Measurements from ENCODE around the gene HM13. TPM values are rescaled to one million over a fixed set of nuclear protein-coding genes. Genes with fewer than 3 reads are reported as not detected.
A peak's percentile ranks its signal among the peaks of the same experiment; 100 is the strongest.

The HM13 gene
- total RNA-seq, 2 donors from 2014 or later: 71.6 to 76.7 TPM

DNA sequence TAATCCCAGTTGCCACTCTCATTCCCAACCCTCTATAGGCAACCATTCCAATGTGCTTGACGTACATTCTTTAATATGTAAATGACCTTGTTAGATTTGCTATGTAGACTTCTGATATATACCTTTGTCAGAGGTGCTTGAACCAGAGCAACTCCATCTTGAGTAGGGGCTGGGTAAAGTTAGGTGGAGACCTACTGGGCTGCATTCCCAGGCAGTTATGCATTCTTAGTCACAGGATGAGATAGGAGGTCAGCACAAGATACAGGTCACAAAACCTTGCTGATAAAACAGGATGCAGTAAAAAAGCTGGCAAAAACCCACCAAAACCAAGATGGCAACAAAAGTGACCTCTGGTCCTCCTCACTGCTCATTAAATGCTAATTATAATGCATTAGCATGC, 8.3 kb upstream of the HM13 start:
- DNase-seq (ENCODE audit: low spot score) (no peak), ATAC-seq (ENCODE audit: insufficient number of reproducible peaks, low FRiP score, low read depth) (no peak)
- H3K27ac ChIP-seq: no peak overlapping the region
- H3K9me3 ChIP-seq: no peaks in the 10 kb centered on the region
- H3K4me1 ChIP-seq (ENCODE audit: control insufficient read depth in 1 of 2, low read depth in 2 of 2): no peaks in the 10 kb centered on the region
- TF ChIP-seq CTCF (IDR thresholded peaks at IDR 0.05): no peak
- no peak overlapping the region for H3K4me3 ChIP-seq
- H3K36me3 ChIP-seq: no peaks in the 10 kb centered on the region
- no peaks in the 10 kb centered on the region for H3K27me3 ChIP-seq (replicated peaks; ENCODE audit: insufficient read depth)

- Histone ChIP-seq H3K9me3 (no peaks in the 10 kb centered on the region), H3K4me1 (ENCODE audit: control insufficient read depth in 1 of 2, low read depth in 2 of 2) (no peaks in the 10 kb centered on the region), H3K36me3 (no peaks in the 10 kb centered on the region), H3K27me3 (replicated peaks; ENCODE audit: insufficient read depth) (no peaks in the 10 kb centered on the region), H3K27ac (no peak overlapping the region), H3K4me3 (no peak overlapping the region)
- TF ChIP-seq CTCF (IDR thresholded peaks at IDR 0.05): no peak
- ATAC-seq (ENCODE audit: insufficient number of reproducible peaks, low FRiP score, low read depth) (no peak), DNase-seq (ENCODE audit: low spot score) (no peak)
Measured at GRCh38 chr20:31508517-31509244, 5.6 kb upstream of the HM13 start.

GRCh38 chr20:31515072-31515774, 981 bp downstream of the HM13 start:
- peaks cover 25 to 32% of the 10 kb centered on the region in 2 donors for H3K4me1 ChIP-seq (ENCODE audit: control insufficient read depth in 1 of 2, low read depth in 2 of 2)
- TF ChIP-seq CTCF (IDR thresholded peaks at IDR 0.05): no peak
- no peaks in the 10 kb centered on the region for H3K9me3 ChIP-seq
- H3K27me3 ChIP-seq (replicated peaks; ENCODE audit: insufficient read depth): no peaks in the 10 kb centered on the region
- H3K36me3 ChIP-seq: no peaks in the 10 kb centered on the region
- H3K27ac ChIP-seq: peak overlapping the region; percentile 56 to 78
- no peak for DNase-seq (ENCODE audit: low spot score)
- H3K4me3 ChIP-seq: peak overlapping the region; percentile 88
- ATAC-seq (ENCODE audit: insufficient number of reproducible peaks, low FRiP score, low read depth): no peak

DNA sequence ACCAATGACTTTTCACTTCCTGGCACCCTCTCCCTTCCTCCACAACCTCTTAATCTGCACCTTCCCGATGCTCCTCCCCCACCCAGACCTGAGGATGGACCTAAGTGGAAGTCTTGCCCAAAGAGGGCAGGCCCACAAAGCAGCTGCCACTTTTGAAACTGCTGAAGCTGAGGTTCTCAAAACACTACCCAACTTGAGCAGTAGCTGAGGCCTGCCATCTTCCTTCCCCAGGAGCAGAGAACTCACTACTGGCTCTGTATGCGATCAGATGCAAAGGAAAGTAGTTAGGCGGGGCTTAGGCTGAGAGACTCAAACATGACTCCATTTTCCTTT, 1.5 kb downstream of the HM13 start:
- no peak for ATAC-seq (ENCODE audit: insufficient number of reproducible peaks, low FRiP score, low read depth)
- Histone ChIP-seq H3K4me1 (ENCODE audit: control insufficient read depth in 1 of 2, low read depth in 2 of 2) (peaks cover 25 to 37% of the 10 kb centered on the region in 2 donors), H3K36me3 (no peaks in the 10 kb centered on the region), H3K9me3 (no peaks in the 10 kb centered on the region), H3K27ac (no peak overlapping the region), H3K27me3 (replicated peaks; ENCODE audit: insufficient read depth) (no peaks in the 10 kb centered on the region), H3K4me3 (peak overlapping the region; percentile 88)
- no peak for DNase-seq (ENCODE audit: low spot score)
- no peak for TF ChIP-seq CTCF (IDR thresholded peaks at IDR 0.05)

DNA sequence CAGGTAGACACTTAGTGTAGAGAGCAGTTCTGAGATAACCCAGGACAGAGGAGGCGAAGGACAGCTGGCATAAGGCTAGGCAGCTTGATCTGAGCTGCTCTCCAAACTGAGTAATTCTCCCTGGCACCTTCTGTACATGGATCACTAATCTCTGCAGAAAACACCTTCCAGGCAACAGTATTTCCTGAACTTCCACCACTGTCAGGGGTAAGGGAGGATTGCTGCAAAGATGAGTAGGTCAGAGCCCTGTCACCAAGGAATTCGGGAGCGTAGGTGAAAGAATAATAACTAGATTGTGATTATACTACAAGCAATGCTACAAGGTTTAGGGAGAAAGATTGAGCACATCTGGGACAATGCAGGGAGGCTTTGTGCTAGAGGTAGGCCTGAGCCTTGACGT, 1.9 kb downstream of the HM13 start:
- TF ChIP-seq CTCF (IDR thresholded peaks at IDR 0.05): no peak
- ATAC-seq (ENCODE audit: insufficient number of reproducible peaks, low FRiP score, low read depth): no peak
- DNase-seq (ENCODE audit: low spot score): no peak
- H3K36me3 ChIP-seq: no peaks in the 10 kb centered on the region
- H3K27ac ChIP-seq: no peak overlapping the region
- H3K9me3 ChIP-seq: no peaks in the 10 kb centered on the region
- peaks cover 25 to 39% of the 10 kb centered on the region in 2 donors for H3K4me1 ChIP-seq (ENCODE audit: control insufficient read depth in 1 of 2, low read depth in 2 of 2)
- H3K27me3 ChIP-seq (replicated peaks; ENCODE audit: insufficient read depth): no peaks in the 10 kb centered on the region
- H3K4me3 ChIP-seq: peak overlapping the region; percentile 88

Data from thoracic aorta (tissue), 2 donors.